ENCODE data around the gene PLCD4. TPM values are rescaled to one million over a fixed set of nuclear protein-coding genes. Genes with fewer than 3 reads are reported as not detected.

Gene PLCD4
- total RNA-seq, 1 donor from 2014 or later = 24.7 TPM

GRCh38 chr2:218570850-218571249, 36.8 kb upstream of the PLCD4 start:
- Mint-ChIP-seq H3K9me3 (ENCODE audit: unreplicated experiment) (no peaks in the 10 kb centered on the region), H3K4me3 (ENCODE audit: unreplicated experiment) (peak overlapping the region; percentile 80), H3K4me1 (ENCODE audit: unreplicated experiment) (peaks cover 39% of the 10 kb centered on the region), H3K27ac (ENCODE audit: unreplicated experiment) (peak overlapping the region; percentile 99), H3K36me3 (ENCODE audit: unreplicated experiment) (peaks cover 7% of the 10 kb centered on the region), H3K27me3 (ENCODE audit: unreplicated experiment) (no peaks in the 10 kb centered on the region)
- DNase-seq (ENCODE audit: extremely low spot score, unreplicated experiment) = no peak
- TF ChIP-seq CTCF (IDR thresholded peaks at IDR 0.05) = no peak

- H3K4me1 Mint-ChIP-seq (ENCODE audit: unreplicated experiment) = peaks cover 5% of the 10 kb centered on the region
- H3K27me3 Mint-ChIP-seq (ENCODE audit: unreplicated experiment) = no peaks in the 10 kb centered on the region
- H3K4me3 Mint-ChIP-seq (ENCODE audit: unreplicated experiment) = no peak overlapping the region
- H3K27ac Mint-ChIP-seq (ENCODE audit: unreplicated experiment) = no peak overlapping the region
- H3K9me3 Mint-ChIP-seq (ENCODE audit: unreplicated experiment) = no peaks in the 10 kb centered on the region
- H3K36me3 Mint-ChIP-seq (ENCODE audit: unreplicated experiment) = peaks cover 12% of the 10 kb centered on the region
- DNase-seq (ENCODE audit: extremely low spot score, unreplicated experiment) = no peak
- TF ChIP-seq CTCF (IDR thresholded peaks at IDR 0.05) = no peak
Observed at GRCh38 chr2:218576854-218577253, 30.8 kb upstream of the PLCD4 start.

- H3K27me3 Mint-ChIP-seq (ENCODE audit: unreplicated experiment) = no peaks in the 10 kb centered on the region
- peak overlapping the region; percentile 28 for H3K27ac Mint-ChIP-seq (ENCODE audit: unreplicated experiment)
- H3K36me3 Mint-ChIP-seq (ENCODE audit: unreplicated experiment) = peaks cover 17% of the 10 kb centered on the region
- TF ChIP-seq CTCF (IDR thresholded peaks at IDR 0.05) = no peak
- H3K4me3 Mint-ChIP-seq (ENCODE audit: unreplicated experiment) = no peak overlapping the region
- H3K9me3 Mint-ChIP-seq (ENCODE audit: unreplicated experiment) = no peaks in the 10 kb centered on the region
- peaks cover 2% of the 10 kb centered on the region for H3K4me1 Mint-ChIP-seq (ENCODE audit: unreplicated experiment)
- DNase-seq (ENCODE audit: extremely low spot score, unreplicated experiment) = no peak
Observed at GRCh38 chr2:218577482-218578220, 30.0 kb upstream of the PLCD4 start.

GRCh38 chr2:218578272-218578877, 29.3 kb upstream of the PLCD4 start:
- H3K9me3 Mint-ChIP-seq (ENCODE audit: unreplicated experiment) = no peaks in the 10 kb centered on the region
- peaks cover 21% of the 10 kb centered on the region for H3K36me3 Mint-ChIP-seq (ENCODE audit: unreplicated experiment)
- H3K4me3 Mint-ChIP-seq (ENCODE audit: unreplicated experiment) = no peak overlapping the region
- H3K4me1 Mint-ChIP-seq (ENCODE audit: unreplicated experiment) = peaks cover 1% of the 10 kb centered on the region
- no peak overlapping the region for H3K27ac Mint-ChIP-seq (ENCODE audit: unreplicated experiment)
- H3K27me3 Mint-ChIP-seq (ENCODE audit: unreplicated experiment) = no peaks in the 10 kb centered on the region
- no peak for DNase-seq (ENCODE audit: extremely low spot score, unreplicated experiment)
- TF ChIP-seq CTCF (IDR thresholded peaks at IDR 0.05) = no peak

GRCh38 chr2:218582076-218582475, 25.6 kb upstream of the PLCD4 start:
- Mint-ChIP-seq H3K27ac (ENCODE audit: unreplicated experiment) (no peak overlapping the region), H3K27me3 (ENCODE audit: unreplicated experiment) (no peaks in the 10 kb centered on the region), H3K9me3 (ENCODE audit: unreplicated experiment) (no peaks in the 10 kb centered on the region), H3K4me3 (ENCODE audit: unreplicated experiment) (no peak overlapping the region), H3K4me1 (ENCODE audit: unreplicated experiment) (peaks cover 1% of the 10 kb centered on the region), H3K36me3 (ENCODE audit: unreplicated experiment) (peaks cover 28% of the 10 kb centered on the region)
- TF ChIP-seq CTCF (IDR thresholded peaks at IDR 0.05) = no peak
- no peak for DNase-seq (ENCODE audit: extremely low spot score, unreplicated experiment)

All from osteocyte (in vitro differentiated cells).